ENCODE results near the gene TP63.

DNA sequence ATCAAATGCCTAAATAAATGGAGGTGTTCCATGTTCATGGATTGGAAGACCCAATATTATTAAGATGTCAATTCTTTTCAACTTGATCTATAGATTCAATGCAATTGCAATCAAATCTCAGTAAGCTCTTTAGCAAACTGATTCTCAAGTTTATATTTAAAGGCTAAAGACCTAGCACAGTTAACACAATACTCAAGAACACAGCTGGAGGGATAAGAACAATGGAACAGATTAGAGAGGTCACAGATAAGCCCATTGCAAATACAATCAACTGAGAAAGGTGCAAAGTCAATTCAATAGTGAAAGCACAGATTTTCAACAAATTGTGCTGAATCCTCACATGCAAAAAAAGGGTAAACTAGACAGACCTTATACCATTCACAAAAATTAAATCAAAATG is 290.6 kb downstream of the TP63 start:
- TF ChIP-seq, protein P1, sequence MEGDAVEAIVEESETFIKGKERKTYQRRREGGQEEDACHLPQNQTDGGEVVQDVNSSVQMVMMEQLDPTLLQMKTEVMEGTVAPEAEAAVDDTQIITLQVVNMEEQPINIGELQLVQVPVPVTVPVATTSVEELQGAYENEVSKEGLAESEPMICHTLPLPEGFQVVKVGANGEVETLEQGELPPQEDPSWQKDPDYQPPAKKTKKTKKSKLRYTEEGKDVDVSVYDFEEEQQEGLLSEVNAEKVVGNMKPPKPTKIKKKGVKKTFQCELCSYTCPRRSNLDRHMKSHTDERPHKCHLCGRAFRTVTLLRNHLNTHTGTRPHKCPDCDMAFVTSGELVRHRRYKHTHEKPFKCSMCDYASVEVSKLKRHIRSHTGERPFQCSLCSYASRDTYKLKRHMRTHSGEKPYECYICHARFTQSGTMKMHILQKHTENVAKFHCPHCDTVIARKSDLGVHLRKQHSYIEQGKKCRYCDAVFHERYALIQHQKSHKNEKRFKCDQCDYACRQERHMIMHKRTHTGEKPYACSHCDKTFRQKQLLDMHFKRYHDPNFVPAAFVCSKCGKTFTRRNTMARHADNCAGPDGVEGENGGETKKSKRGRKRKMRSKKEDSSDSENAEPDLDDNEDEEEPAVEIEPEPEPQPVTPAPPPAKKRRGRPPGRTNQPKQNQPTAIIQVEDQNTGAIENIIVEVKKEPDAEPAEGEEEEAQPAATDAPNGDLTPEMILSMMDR (IDR thresholded peaks at IDR 0.05), result no peak
- TF ChIP-seq POLR2AphosphoS5 (IDR thresholded peaks at IDR 0.05) (no peak), POLR2A (IDR thresholded peaks at IDR 0.05) (no peak)
